ENCODE measurements around the gene AMDHD2.
A peak's percentile ranks its signal among the peaks of the same experiment; 100 is the strongest.

AMDHD2 gene

DNA sequence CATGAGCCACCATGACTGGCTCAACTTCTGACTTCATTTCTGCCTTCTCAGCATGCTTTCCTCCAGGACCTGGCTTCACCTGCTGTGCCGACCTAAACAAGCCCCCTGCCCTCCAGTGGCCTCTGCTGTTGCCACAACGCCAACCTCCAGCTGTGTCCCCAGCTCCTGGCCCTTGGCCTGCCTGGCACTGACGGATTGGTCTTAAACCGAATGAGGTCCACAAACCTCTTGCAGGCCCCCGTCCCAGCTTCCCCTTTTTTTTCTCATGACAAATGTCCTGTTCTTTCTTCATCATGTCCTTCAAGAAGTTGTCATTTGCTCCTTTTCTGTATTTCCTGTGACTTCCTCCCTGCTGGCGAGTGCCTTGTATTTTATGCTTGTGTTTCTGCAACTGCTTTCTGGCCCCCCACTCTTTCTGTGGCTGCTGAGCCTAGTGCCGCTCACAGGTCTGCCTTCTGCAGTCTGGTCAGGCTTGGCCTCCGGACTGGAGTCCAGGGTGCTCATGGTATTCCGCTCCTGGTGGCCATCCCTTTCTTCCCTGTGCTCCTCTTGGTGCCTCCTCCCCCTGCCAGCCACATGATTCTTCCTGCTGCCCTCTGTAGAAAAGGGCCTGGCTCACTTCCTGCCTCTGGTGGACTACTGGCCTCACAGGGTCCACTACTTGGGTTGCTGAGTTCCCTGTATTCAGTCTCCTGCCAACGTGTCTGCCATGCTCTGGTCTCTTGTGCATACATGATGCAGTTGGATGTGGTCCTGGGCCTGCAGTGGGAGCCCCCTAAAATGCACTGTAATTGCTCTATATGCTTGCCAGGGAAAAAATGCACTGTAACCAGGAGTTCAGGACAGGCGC is 3.6 kb upstream of the AMDHD2 start:
- H3K4me3 Mint-ChIP-seq = peak overlapping the region; percentile 90 to 95 (median 94)
- H3K27me3 Mint-ChIP-seq (ENCODE audit: low read depth) = peaks cover 8% of the 10 kb centered on the region
- TF ChIP-seq, protein P1, sequence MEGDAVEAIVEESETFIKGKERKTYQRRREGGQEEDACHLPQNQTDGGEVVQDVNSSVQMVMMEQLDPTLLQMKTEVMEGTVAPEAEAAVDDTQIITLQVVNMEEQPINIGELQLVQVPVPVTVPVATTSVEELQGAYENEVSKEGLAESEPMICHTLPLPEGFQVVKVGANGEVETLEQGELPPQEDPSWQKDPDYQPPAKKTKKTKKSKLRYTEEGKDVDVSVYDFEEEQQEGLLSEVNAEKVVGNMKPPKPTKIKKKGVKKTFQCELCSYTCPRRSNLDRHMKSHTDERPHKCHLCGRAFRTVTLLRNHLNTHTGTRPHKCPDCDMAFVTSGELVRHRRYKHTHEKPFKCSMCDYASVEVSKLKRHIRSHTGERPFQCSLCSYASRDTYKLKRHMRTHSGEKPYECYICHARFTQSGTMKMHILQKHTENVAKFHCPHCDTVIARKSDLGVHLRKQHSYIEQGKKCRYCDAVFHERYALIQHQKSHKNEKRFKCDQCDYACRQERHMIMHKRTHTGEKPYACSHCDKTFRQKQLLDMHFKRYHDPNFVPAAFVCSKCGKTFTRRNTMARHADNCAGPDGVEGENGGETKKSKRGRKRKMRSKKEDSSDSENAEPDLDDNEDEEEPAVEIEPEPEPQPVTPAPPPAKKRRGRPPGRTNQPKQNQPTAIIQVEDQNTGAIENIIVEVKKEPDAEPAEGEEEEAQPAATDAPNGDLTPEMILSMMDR (IDR thresholded peaks at IDR 0.05; ENCODE audit: unreplicated experiment in 3 of 3) = no peak
- no peaks in the 10 kb centered on the region for H3K9me3 Mint-ChIP-seq
- H3K27ac Mint-ChIP-seq = peak overlapping the region; percentile 69 to 89 (median 84)
- peaks cover 49% of the 10 kb centered on the region for H3K4me1 Mint-ChIP-seq
- peaks cover 11% of the 10 kb centered on the region for H3K36me3 Mint-ChIP-seq (ENCODE audit: low read depth)

- H3K36me3 Mint-ChIP-seq (ENCODE audit: low read depth) = peaks cover 11% of the 10 kb centered on the region
- H3K27ac Mint-ChIP-seq = peak overlapping the region in 1 of 3 experiments; percentile 10
- peak overlapping the region; percentile 44 to 95 (median 94) for H3K4me3 Mint-ChIP-seq
- TF ChIP-seq, protein P1 (IDR thresholded peaks at IDR 0.05; ENCODE audit: unreplicated experiment in 3 of 3) = no peak
- H3K9me3 Mint-ChIP-seq = no peaks in the 10 kb centered on the region
- peaks cover 35% of the 10 kb centered on the region for H3K4me1 Mint-ChIP-seq
- H3K27me3 Mint-ChIP-seq (ENCODE audit: low read depth) = peaks cover 8% of the 10 kb centered on the region
These were observed 2.1 kb upstream of the AMDHD2 start for GRCh38 chr16:2517954-2518605.

GRCh38 chr16:2518823-2519710 is 1.1 kb upstream of the AMDHD2 start:
- Mint-ChIP-seq H3K36me3 (ENCODE audit: low read depth) (peaks cover 12% of the 10 kb centered on the region), H3K4me1 (peaks cover 34% of the 10 kb centered on the region), H3K27ac (peak overlapping the region; percentile 85 to 96 (median 89)), H3K9me3 (no peaks in the 10 kb centered on the region), H3K4me3 (peak overlapping the region; percentile 79 to 85 (median 82)), H3K27me3 (ENCODE audit: low read depth) (peaks cover 8% of the 10 kb centered on the region)
- TF ChIP-seq, protein P1 (IDR thresholded peaks at IDR 0.05; ENCODE audit: unreplicated experiment in 3 of 3) = no peak

DNA sequence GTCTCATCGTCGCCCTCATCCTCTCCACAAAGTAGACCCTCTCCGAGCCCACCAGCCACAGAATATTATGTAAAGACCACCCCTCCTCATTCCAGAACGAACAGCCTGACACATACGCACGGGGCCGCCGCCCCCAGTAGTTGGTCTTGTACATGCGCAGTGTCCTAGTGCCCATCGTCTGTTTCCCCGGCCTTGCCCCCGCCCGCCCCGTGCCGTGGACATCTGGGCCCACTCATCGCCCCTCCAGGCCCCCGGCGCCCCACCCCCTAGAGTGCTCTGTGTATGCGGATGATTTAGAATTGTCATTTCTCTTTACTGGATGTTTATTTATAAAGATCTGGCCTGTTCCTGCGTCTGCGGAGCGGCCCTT is 475 bp upstream of the AMDHD2 start:
- Mint-ChIP-seq H3K27ac (peak overlapping the region; percentile 85 to 96 (median 89)), H3K4me1 (peaks cover 34% of the 10 kb centered on the region), H3K36me3 (ENCODE audit: low read depth) (peaks cover 18% of the 10 kb centered on the region), H3K27me3 (ENCODE audit: low read depth) (peaks cover 8% of the 10 kb centered on the region), H3K9me3 (no peaks in the 10 kb centered on the region), H3K4me3 (peak overlapping the region; percentile 79 to 85 (median 82))
- TF ChIP-seq, protein P1 (IDR thresholded peaks at IDR 0.05; ENCODE audit: unreplicated experiment in 3 of 3) = no peak

- Mint-ChIP-seq H3K27ac (peak overlapping the region in 2 of 3 experiments; percentile 76 to 85), H3K27me3 (ENCODE audit: low read depth) (peaks cover 8% of the 10 kb centered on the region), H3K4me1 (peaks cover 25% of the 10 kb centered on the region), H3K36me3 (ENCODE audit: low read depth) (peaks cover 21% of the 10 kb centered on the region), H3K9me3 (no peaks in the 10 kb centered on the region), H3K4me3 (peak overlapping the region; percentile 87 to 91 (median 90))
- TF ChIP-seq, protein P1 (IDR thresholded peaks at IDR 0.05; ENCODE audit: unreplicated experiment in 3 of 3) = no peak
These were observed 787 bp downstream of the AMDHD2 start for GRCh38 chr16:2520784-2521531.
